NCI-H146 (cell line): ENCODE measurements around the gene SLC51B.

Source experiments
- DNase-seq: peaks from one replicate; lab custom pipeline; 2025; lab: John Stamatoyannopoulos, UW

The SLC51B gene

DNA sequence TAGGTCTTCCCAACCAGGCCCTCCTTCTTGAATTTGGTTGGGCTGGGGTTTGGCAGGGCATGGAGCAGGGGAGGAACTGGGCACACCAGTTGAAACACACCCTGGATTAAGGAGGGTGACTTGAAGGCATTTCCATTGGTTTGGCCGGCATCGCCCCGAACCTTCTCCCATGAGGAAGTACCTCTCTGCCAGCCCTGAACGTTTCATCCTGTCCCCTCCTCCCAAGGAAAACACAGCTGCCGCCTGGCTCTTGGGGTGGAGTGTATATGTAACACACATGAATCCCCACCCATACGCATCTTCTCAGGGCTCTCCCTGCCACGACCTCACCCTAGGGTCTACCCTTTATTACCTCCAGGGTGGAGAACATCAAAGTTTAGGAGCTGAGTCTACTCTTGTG is 55.3 kb downstream of the SLC51B start:
- no peak for DNase-seq

DNA sequence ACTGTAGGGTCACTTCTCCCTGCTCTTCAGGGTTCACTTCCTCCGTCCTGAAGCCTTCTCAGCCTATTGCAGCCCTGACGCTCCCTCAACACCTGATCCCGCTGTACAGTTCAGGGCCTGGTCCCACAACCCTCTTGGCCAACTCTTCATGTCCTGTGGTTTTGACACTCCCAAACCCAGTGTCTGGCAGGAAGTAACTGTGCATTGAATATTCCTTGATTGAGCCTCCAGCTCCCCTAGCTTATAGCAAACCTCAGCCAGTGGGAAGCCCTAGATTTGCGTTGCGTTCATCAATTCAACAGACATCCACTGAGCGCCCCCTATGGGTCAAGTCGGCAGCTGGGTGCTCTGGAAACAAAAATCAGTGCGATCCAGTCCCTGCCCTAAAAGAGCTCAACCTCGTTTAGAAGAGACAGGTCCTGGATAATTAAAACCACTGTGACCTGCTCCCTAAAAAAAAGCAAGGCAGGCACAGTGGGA is 56.3 kb downstream of the SLC51B start:
- DNase-seq = peak; percentile 40

DNA sequence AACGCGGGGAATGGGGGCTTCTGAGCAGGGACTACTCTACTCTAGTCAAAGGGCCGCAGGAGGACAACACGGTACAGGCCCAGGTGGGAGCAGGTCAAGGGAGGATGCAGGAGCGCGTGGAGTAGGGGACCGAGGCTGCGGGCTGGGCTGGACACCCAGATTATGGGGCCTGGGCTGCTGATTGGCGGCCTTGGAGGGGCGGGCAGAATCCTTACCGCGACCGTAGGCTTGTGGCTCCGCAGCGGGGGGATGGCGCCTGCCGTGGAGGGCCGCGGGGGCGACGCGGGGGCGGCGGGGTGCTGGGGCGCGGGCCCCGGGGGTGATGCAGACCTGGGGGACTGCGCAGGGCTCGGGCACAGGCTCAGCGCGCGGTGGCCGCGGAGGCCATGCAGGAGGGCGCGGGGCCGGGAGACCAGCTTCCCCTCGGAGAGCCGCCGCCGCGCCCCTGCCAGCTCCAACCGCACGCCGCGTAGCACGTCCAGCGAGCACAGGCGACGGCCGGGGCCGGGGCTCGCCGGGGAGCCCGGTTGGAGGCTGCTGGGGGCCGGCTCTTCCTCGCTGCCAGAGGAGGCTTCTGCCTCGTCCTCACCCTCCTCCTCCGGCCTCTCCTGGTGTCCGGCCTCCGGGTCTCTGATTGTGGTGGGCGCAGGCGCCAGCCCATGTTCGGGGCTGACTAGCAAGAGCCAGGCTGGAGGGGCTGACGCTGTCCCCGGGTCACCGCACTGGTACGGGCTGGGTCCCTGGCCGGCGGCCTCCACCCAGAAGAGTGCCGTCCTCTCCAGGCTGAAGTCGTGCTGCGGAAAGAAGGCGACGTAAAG is 56.9 kb downstream of the SLC51B start:
- DNase-seq = no peak

DNA sequence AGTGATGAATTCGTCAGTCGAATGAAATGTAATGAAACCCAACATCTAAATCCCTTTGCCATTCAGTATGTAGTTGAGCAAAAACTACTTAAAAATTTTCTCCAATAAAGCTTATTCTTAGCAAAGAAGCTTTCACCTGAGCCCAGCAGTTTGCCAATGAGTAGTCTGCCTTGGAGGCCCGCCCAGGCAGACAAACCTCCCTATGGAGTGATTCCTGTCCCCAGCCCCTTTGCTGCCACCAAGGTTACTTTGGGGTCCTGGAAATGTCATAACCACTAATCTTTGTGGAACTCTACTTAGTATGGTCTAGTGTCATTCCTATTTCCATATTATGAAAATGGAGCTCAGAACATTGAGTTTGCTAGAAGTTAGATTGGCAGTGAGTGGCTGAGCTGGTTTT is 57.7 kb downstream of the SLC51B start:
- DNase-seq = no peak
